GM10266 (cell line): ENCODE measurements around the gene GALNT6.

Experiments
- DNase-seq: peaks from one replicate; pipeline ENCODE4 v3.0.0; 2012; ENCODE audit errors: extremely low spot score
- CTCF ChIP-seq: IDR thresholded peaks from 2 replicates; pipeline ENCODE4 v1.5.1; 2012; ENCODE audit warnings: mild to moderate bottlenecking, low read depth; ENCODE audit not compliant: control insufficient read depth, insufficient read depth; ENCODE audit errors: missing control alignments

GALNT6 gene

DNA sequence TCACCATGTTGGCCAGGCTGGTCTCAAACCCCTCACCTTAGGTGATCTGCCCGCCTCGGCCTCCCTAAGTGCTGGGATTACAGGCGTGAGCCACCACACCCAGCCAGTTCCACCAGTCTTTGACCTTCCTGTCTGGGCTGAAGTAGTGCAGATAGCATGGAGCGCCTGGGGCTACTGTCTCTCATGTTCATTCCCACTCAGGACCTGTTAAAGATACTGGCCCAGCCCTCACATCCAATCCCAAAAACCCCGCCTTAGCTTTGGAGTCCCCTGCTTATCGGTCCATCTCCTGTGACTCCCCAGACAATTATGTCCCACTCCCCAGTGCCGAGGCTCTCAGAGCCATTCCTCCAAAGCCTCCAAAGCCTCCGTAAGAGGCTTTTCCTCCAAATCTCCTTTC lies 32.7 kb downstream of the GALNT6 start:
- DNase-seq: no peak
- no peak for TF ChIP-seq CTCF

- TF ChIP-seq CTCF: no peak
- DNase-seq: peak; percentile 29
These were observed 33.7 kb downstream of the GALNT6 start for GRCh38 chr12:51357374-51358047.

- peak; percentile 39 for TF ChIP-seq CTCF
- DNase-seq: peak; percentile 38
These were observed 39.2 kb downstream of the GALNT6 start for GRCh38 chr12:51351913-51352532.

- TF ChIP-seq CTCF: no peak
- no peak for DNase-seq
These were observed 42.2 kb downstream of the GALNT6 start for GRCh38 chr12:51349026-51349425.

- no peak for DNase-seq
- no peak for TF ChIP-seq CTCF
These were observed 43.1 kb downstream of the GALNT6 start for GRCh38 chr12:51348116-51348515.

- DNase-seq: no peak
- no peak for TF ChIP-seq CTCF
These were observed 44.6 kb downstream of the GALNT6 start, which contains the start of gene CELA1 for GRCh38 chr12:51346581-51346980. CELA1 (minus strand) TSS chr12:51346679; CDS start chr12:51346638, 41 bp downstream.

DNA sequence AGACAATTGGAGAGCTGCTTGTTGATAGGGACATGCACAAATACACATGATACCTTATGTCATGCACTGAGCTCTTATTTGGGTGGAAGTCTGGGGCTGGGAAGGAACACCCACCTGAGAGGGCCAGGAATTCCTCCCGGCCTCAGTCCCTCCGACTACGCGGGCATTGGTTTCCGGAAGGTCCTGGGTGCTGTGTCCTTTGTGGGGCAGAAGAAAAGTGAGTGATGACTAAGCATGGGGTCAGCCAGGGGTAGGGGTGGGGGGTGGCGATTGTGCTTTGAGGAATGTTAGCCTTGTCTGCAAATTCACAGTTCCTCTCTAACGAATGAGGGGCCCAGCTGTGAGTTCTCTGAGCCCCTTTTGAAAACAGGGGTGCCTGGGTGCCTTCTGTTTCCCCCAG lies 45.5 kb downstream of the GALNT6 start:
- no peak for TF ChIP-seq CTCF
- no peak for DNase-seq
